ENCODE data around the gene DNAJC3. TPM values are rescaled to one million over a fixed set of nuclear protein-coding genes. Genes with fewer than 3 reads are reported as not detected.
A peak's percentile ranks its signal among the peaks of the same experiment; 100 is the strongest.

DNAJC3 gene
- total RNA-seq, 4 donors from 2014 or later, result 16.9 to 67.6 (median 53.5) TPM

DNA sequence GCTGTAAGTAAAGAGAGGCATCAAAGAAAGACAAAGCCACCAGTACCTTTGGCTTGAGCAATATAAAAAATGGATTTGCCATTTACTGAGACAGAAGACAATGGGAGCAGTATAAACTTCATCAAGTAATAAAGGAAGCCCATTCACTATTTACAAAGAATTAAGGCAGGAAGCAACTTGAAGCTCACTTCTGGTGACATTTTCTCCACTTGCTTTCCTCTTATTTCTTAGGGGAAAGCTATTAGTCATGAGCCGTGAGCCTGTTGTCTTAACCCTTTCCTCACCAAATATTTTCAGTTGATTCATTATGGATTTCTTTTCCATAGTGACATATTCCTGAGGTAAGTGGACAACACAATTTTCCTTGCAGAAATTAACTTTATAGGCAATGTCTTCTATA lies 156.8 kb downstream of the DNAJC3 start:
- no peaks in the 10 kb centered on the region for H3K27me3 ChIP-seq
- peaks cover 0 to 3% of the 10 kb centered on the region in 2 donors for H3K9me3 ChIP-seq
- TF ChIP-seq, protein P1, sequence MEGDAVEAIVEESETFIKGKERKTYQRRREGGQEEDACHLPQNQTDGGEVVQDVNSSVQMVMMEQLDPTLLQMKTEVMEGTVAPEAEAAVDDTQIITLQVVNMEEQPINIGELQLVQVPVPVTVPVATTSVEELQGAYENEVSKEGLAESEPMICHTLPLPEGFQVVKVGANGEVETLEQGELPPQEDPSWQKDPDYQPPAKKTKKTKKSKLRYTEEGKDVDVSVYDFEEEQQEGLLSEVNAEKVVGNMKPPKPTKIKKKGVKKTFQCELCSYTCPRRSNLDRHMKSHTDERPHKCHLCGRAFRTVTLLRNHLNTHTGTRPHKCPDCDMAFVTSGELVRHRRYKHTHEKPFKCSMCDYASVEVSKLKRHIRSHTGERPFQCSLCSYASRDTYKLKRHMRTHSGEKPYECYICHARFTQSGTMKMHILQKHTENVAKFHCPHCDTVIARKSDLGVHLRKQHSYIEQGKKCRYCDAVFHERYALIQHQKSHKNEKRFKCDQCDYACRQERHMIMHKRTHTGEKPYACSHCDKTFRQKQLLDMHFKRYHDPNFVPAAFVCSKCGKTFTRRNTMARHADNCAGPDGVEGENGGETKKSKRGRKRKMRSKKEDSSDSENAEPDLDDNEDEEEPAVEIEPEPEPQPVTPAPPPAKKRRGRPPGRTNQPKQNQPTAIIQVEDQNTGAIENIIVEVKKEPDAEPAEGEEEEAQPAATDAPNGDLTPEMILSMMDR (IDR thresholded peaks at IDR 0.05), result no peak
- TF ChIP-seq POLR2A (IDR thresholded peaks at IDR 0.05), result no peak
- H3K4me3 ChIP-seq, result no peak overlapping the region
- intact Hi-C loops (cut with DNase I; ENCODE audit: low total_unique reads), result loop anchor here (10.0 kb wide), 1 partner anchor 209 kb away; no protein-coding TSS in a partner anchor
- no peaks in the 10 kb centered on the region for H3K36me3 ChIP-seq
- no peaks in the 10 kb centered on the region for H3K4me1 ChIP-seq
- no peak overlapping the region for H3K27ac ChIP-seq
- DNase-seq, result no peak

DNA sequence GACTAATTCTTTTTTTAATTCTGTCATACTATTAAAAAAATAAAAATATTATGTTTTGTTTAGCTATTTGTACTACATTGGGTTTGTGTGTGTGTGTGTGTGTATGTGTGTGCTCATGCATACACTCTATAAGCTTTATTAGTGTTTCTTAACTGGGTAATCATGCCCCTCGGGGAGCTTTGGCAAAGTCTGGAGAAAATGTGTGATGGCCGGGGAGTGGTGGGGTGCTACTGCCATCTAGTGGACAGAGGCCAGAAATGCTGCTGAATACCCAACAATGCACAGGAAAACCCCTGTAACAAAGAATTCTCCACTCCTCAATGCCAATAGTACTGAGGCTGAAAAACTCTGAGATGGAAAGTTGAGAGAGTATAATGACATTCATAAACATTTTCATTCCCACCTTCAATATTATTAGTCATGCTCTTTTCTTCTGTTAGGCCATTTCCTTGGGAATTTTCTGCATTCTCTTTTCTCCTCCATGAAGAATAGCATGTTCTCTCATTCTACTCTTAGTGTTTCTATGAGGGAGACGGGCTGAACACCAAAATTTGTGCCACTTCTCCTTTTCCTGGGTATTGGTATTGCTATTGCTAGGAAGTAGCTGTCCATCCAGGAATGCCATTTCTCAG lies 157.3 kb downstream of the DNAJC3 start:
- peak; percentile 47 to 68 for DNase-seq
- intact Hi-C loops (cut with DNase I; ENCODE audit: low total_unique reads), result loop anchor here (10.0 kb wide), 1 partner anchor 209 kb away; no protein-coding TSS in a partner anchor
- H3K36me3 ChIP-seq, result no peaks in the 10 kb centered on the region
- no peaks in the 10 kb centered on the region for H3K4me1 ChIP-seq
- H3K9me3 ChIP-seq, result peaks cover 0 to 3% of the 10 kb centered on the region in 2 donors
- H3K27ac ChIP-seq, result no peak overlapping the region
- TF ChIP-seq POLR2A (IDR thresholded peaks at IDR 0.05), result no peak
- TF ChIP-seq, protein P1 (IDR thresholded peaks at IDR 0.05), result peak; percentile 83 to 89 (median 86)
- no peak overlapping the region for H3K4me3 ChIP-seq
- H3K27me3 ChIP-seq, result no peaks in the 10 kb centered on the region

DNA sequence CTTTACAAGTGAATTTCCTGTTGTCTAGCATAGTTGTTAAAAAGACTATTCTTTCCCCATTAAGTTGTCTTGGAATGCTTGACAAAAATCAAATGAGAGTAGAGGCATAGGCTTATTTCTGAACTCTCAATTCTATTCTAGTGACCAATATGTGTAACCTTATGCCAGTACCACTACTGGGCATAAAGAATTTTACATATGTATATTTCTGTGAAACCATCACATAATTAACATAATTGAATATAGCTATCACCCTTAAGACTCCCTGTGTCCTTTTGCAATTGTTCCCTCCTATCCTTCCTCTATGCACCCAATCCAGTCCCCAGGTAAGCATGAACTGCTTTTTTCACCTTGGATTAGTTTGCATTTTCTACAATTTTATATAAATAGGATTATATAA lies 165.0 kb downstream of the DNAJC3 start:
- Histone ChIP-seq H3K27ac (no peak overlapping the region), H3K9me3 (no peaks in the 10 kb centered on the region), H3K36me3 (no peaks in the 10 kb centered on the region), H3K4me3 (no peak overlapping the region), H3K27me3 (no peaks in the 10 kb centered on the region), H3K4me1 (no peaks in the 10 kb centered on the region)
- DNase-seq, result no peak
- TF ChIP-seq, protein P1 (IDR thresholded peaks at IDR 0.05), result no peak
- no peak for TF ChIP-seq POLR2A (IDR thresholded peaks at IDR 0.05)
- intact Hi-C loops (cut with DNase I; ENCODE audit: low total_unique reads), result no loop called here

DNA sequence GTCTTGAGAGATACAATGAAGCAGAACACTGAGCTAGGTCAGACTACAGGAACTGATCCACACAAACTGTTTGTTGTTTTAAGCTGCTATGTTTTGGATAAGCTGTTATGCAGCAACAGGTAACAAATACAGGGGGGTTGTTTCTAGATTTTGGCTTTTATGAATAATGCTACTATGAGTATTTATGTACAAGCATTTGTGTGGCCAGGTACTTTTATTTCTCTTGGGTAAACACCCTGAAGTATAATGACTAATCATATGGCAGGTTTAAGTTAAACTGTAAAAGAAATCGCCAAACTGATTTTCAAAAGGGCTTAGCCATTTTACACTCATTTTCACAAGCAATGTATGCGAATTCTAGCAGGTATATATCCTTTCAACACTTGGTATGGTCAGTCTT lies 166.0 kb downstream of the DNAJC3 start:
- Histone ChIP-seq H3K9me3 (no peaks in the 10 kb centered on the region), H3K27ac (no peak overlapping the region), H3K4me1 (no peaks in the 10 kb centered on the region), H3K4me3 (no peak overlapping the region), H3K36me3 (no peaks in the 10 kb centered on the region), H3K27me3 (no peaks in the 10 kb centered on the region)
- intact Hi-C loops (cut with DNase I; ENCODE audit: low total_unique reads), result no loop called here
- DNase-seq, result no peak
- TF ChIP-seq, protein P1 (IDR thresholded peaks at IDR 0.05), result no peak
- TF ChIP-seq POLR2A (IDR thresholded peaks at IDR 0.05), result no peak

Small RNAs within 50 kb of the gene (small RNA-seq; reads per million reads assigned to genes)
- not detected for gene HMGN1P24

Other genes with a start within 250 kb of the DNAJC3 start
- 10 to 100 TPM in 2 of 4 donors, 1 to 10 TPM in 1, not detected in 1; 1.3 to 27.6 (median 19.5) TPM for gene CLDN10, start 124.4 kb upstream of the DNAJC3 start, total RNA-seq
- 10 to 100 TPM; 24.1 to 65.3 (median 42.3) TPM for gene DZIP1, start 32.4 kb upstream of the DNAJC3 start, total RNA-seq